Subcutaneous abdominal adipose tissue (tissue), 5 donors: ENCODE results near the gene CHIT1.

ENCODE experiments used
- H3K27ac ChIP-seq: one replicate; pipeline ENCODE4 v1.7.0; 2013; ENCODE audit warnings: low read depth, mild to moderate bottlenecking, inconsistent platforms, low read length, moderate library complexity
- H3K27me3 ChIP-seq, 5 donors: one replicate each; pipeline ENCODE4 v1.7.0; 2013; ENCODE audit warnings: low read length in 5 of 5, inconsistent platforms in 1 of 5; ENCODE audit not compliant: control insufficient read depth in 5 of 5, insufficient read depth in 4 of 5
- H3K36me3 ChIP-seq, 5 donors: one replicate each; pipeline ENCODE4 v1.7.0; 2013; ENCODE audit warnings: low read length in 5 of 5; ENCODE audit not compliant: control insufficient read depth in 5 of 5, insufficient read depth in 5 of 5
- H3K4me1 ChIP-seq, 5 donors: one replicate each; pipeline ENCODE4 v1.7.0; 2013; ENCODE audit warnings: low read length in 5 of 5, mild to moderate bottlenecking in 3 of 5, moderate library complexity in 1 of 5; ENCODE audit not compliant: control insufficient read depth in 5 of 5, insufficient read depth in 5 of 5
- H3K4me3 ChIP-seq, 5 donors: one replicate each; pipeline ENCODE4 v1.7.0; 2013; ENCODE audit warnings: low read length in 5 of 5, low read depth in 1 of 5
- H3K9ac ChIP-seq, 5 donors: one replicate each; pipeline ENCODE4 v1.7.0; 2013; ENCODE audit warnings: low read length in 5 of 5, mild to moderate bottlenecking in 4 of 5, moderate library complexity in 3 of 5
- H3K9me3 ChIP-seq, 5 donors: one replicate each; pipeline ENCODE4 v1.7.0; 2013; ENCODE audit warnings: low read length in 5 of 5; ENCODE audit not compliant: control insufficient read depth in 5 of 5
- donor health status: healthy.
- donor health status: healthy.
- donor health status: healthy.
- donor health status: healthy.
- donor health status: healthy.

The CHIT1 gene

DNA sequence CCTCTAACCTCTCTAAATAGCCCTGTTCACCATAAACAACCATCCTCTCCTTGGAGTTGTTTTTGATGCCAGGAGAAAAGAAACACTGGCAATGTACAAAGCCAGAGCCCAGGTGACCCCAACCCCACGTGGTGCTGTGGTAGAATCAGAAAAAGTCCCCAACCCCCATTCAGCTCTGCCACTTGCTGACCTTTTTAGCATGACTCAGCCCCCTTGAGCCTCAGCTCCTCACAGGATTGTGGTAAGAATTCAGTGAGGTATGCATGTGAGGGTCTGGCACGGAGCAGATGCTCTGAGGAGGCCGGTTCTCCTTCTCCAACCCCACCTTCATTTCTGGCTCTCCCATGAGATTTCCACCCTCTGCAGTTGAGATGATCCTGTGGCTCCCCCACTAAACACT, 31.8 kb downstream of the CHIT1 start:
- Histone ChIP-seq H3K27ac (no peak overlapping the region), H3K27me3 (no peaks in the 10 kb centered on the region)

DNA sequence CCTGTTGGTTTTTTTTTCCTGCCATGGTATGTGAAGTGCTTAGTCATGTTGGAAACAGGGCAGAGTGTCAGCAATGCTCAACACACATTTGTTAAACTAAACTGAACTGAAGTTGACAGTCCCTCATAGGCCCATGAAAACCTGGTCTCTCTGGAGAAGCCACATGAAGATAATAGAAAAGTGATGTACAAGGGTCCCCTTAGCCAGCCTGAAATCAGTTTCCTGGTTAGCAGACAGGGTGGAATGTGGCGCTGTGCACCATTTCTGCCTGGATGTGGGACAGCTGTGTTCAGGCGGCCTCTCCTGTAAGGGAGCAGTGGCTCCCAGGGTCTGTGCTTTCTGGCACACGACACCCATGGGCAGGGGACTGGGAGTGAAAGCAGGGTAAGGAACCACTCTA, 33.1 kb downstream of the CHIT1 start:
- H3K9ac ChIP-seq = no peak overlapping the region
- no peaks in the 10 kb centered on the region for H3K27me3 ChIP-seq
- no peak overlapping the region for H3K4me3 ChIP-seq
- no peaks in the 10 kb centered on the region for H3K36me3 ChIP-seq
- no peaks in the 10 kb centered on the region for H3K9me3 ChIP-seq
- no peak overlapping the region for H3K27ac ChIP-seq
- peaks cover 5 to 26% (median 22%) of the 10 kb centered on the region in 5 donors for H3K4me1 ChIP-seq

More for the DNA sequence above, 31.8 kb downstream of the CHIT1 start:
- no peaks in the 10 kb centered on the region for H3K9me3 ChIP-seq
- peaks cover 5 to 35% (median 27%) of the 10 kb centered on the region in 5 donors for H3K4me1 ChIP-seq
- no peak overlapping the region for H3K9ac ChIP-seq
- H3K4me3 ChIP-seq = no peak overlapping the region
- no peaks in the 10 kb centered on the region for H3K36me3 ChIP-seq

DNA sequence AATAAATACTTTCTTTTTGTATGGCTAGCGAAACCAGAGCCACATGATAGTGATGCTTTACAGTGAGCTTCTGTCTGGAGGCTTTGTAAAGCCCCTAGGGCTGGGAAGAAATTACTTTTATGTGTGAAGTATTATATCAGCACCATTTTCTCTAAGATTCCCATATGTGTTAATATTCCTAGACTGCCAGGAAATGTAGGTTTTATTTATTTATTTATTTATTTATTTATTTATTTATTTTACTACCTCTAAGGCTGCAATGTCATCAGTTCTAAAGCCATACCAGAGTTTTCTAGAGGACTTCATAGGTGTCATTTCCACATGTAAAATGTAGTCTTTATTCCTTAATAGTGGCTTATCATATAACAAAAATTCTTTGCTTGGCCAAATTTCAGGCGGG, 38.5 kb downstream of the CHIT1 start:
- no peak overlapping the region for H3K27ac ChIP-seq
- H3K27me3 ChIP-seq = no peaks in the 10 kb centered on the region
- peaks cover 0 to 13% (median 8%) of the 10 kb centered on the region in 5 donors for H3K4me1 ChIP-seq
- no peaks in the 10 kb centered on the region for H3K9me3 ChIP-seq
- H3K4me3 ChIP-seq = no peak overlapping the region
- no peak overlapping the region for H3K9ac ChIP-seq
- no peaks in the 10 kb centered on the region for H3K36me3 ChIP-seq

DNA sequence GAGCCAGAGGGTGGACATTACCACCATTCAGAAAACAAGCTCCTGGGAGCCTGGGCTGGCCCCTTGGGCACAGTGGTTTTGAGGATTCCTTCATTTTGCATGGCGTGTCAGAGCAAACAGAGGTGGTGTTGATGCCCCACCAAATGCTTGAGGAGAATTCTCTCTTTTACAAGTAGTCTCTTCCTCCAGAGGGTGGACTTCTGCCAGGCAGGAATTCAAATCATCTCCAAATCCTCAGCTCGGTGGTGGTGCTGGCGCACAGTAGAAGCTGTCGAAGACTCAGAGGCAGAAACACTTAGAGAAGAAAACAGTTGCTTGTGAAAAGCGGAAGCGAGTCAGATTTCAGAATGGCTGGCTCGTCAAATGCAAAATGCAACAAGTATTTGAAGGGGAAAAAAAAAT, 39.5 kb downstream of the CHIT1 start:
- Histone ChIP-seq H3K27me3 (no peaks in the 10 kb centered on the region), H3K9ac (no peak overlapping the region), H3K4me1 (peaks cover 0 to 13% (median 8%) of the 10 kb centered on the region in 5 donors), H3K4me3 (no peak overlapping the region), H3K27ac (no peak overlapping the region), H3K36me3 (no peaks in the 10 kb centered on the region), H3K9me3 (no peaks in the 10 kb centered on the region)

DNA sequence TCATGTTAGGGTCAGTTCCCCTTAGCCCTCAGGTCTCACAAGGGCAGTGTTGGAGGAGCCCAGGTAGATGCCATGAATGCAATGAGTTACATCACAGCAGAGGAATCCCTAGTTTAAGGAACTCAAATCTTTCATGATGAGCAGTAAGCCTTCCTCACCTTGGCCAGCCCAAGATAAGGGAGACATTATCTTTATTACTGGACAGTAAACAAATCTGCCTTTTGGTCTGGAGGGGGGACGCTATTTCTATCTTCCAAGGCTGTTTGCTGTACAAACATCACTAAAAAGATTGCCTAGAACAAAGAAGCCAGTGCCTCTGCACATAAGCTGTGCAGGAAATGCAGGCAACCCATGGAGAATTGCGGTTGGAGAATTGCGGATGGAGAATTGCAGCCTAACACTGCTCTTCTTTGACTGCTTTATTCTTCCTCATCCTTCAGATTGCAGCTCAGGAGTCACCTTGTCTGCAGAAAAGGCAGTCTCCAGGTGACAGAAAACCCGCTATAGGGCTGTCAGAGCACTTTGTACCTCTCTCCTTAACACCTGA, 40.7 kb downstream of the CHIT1 start:
- peaks cover 0 to 13% (median 8%) of the 10 kb centered on the region in 5 donors for H3K4me1 ChIP-seq
- H3K27me3 ChIP-seq = no peaks in the 10 kb centered on the region
- no peak overlapping the region for H3K27ac ChIP-seq
- no peaks in the 10 kb centered on the region for H3K36me3 ChIP-seq
- no peak overlapping the region for H3K9ac ChIP-seq
- no peak overlapping the region for H3K4me3 ChIP-seq
- H3K9me3 ChIP-seq = no peaks in the 10 kb centered on the region

DNA sequence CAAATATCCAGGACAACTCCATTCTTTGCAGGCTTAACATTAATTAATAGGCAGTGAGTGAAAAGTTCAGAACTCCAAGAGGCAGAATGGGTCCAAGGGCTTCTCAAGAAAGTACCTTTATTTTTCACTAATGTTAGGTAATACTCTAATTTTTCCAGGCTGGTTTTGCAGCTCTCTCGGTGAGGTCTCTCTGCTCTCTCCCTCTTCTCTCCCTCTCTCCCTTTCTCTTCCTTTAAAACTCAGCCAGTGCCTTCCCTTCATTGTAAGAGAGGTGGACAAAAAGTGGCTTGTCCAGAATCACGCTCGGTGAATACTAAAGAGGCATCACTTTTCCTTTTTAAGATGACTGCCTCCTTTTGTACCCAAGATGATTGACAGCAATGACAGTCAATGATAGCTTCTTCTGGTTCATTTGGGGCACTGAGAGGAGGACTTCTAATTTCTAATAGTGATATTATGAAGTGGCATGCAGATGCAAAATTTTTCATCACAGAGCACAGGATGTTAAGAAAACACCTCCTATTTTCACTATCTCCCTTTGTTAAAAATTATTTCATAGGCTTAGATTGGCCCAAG, 41.7 kb downstream of the CHIT1 start:
- peaks cover 0 to 13% (median 8%) of the 10 kb centered on the region in 5 donors for H3K4me1 ChIP-seq
- H3K27me3 ChIP-seq = no peaks in the 10 kb centered on the region
- no peak overlapping the region for H3K27ac ChIP-seq
- no peaks in the 10 kb centered on the region for H3K36me3 ChIP-seq
- H3K9me3 ChIP-seq = no peaks in the 10 kb centered on the region
- no peak overlapping the region for H3K4me3 ChIP-seq
- H3K9ac ChIP-seq = no peak overlapping the region

DNA sequence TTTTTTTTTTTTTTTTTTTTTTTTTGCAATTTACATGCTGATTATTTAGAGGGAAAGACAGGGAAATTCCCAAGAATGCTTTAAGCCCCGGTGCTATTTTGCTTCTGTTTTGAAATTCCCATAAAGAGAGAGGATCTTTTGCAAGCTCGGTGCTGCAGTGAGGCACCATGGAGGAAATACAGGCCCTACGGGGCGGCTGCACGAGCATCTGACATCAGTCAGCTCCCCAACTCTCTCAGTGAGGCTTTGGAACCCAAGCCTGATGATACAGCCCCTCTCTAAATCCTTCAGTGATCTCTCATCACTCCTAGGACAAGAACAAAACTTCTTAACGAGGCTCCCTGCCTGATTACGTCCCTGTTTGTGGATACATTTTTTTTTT, 42.2 kb downstream of the CHIT1 start:
- no peaks in the 10 kb centered on the region for H3K36me3 ChIP-seq
- no peaks in the 10 kb centered on the region for H3K27me3 ChIP-seq
- no peak overlapping the region for H3K9ac ChIP-seq
- no peak overlapping the region for H3K4me3 ChIP-seq
- peaks cover 0 to 13% (median 8%) of the 10 kb centered on the region in 5 donors for H3K4me1 ChIP-seq
- no peak overlapping the region for H3K27ac ChIP-seq
- H3K9me3 ChIP-seq = no peaks in the 10 kb centered on the region

DNA sequence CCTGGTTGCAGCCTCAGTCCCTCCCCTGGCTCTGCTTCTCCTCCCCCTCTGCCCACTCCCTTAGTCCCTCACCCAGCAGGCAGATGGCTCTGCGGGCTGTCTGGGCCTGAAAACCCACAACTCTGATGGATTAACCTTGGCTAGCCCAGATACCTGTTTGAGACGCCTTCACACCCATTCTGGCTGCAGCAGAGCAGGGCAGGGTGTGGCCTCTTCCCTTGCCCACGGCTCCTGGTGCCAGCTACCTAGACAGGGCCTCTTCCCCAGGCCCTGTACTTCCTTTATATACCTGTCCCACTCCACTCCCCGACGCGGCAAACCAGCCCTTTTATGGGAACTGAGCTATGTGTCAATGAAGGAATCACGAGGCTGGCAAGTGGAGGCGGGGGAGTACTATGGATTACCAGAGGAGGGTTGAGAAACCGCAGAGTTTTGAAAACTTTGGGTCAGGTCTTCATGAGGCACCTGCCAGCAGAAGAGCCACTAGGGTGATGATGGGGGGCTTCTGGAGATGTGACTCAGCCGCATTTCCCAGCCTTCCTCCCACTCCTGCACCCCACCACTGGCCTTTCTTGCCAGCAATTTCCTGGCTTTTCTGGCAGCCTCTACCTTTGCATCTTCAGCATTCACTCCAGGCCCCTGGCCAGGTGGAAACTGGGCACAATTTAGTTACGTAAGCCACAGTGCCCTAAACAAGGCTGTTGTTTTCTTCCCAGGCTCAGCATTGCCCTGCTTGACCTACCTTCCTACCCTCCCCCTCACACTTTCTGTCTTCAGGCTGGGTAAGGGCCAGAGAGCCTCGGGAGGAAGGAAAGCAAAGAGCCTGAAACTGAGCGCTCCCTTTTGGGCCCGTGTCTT, 42.8 kb downstream of the CHIT1 start, which contains the start of gene CHI3L1:
Gene CHI3L1 (minus strand): TSS at position 259 of the 858 bp plus-strand sequence. CDS start 81 bp downstream, at position 178.
- Histone ChIP-seq H3K9me3 (no peaks in the 10 kb centered on the region), H3K9ac (no peak within 1 kb of the TSS), H3K4me1 (peaks cover 0 to 13% (median 8%) of the 10 kb centered on the region in 5 donors), H3K27ac (no peak within 1 kb of the TSS), H3K27me3 (no peaks in the 10 kb centered on the region), H3K36me3 (no peaks in the 10 kb centered on the region), H3K4me3 (no peak within 1 kb of the TSS)

DNA sequence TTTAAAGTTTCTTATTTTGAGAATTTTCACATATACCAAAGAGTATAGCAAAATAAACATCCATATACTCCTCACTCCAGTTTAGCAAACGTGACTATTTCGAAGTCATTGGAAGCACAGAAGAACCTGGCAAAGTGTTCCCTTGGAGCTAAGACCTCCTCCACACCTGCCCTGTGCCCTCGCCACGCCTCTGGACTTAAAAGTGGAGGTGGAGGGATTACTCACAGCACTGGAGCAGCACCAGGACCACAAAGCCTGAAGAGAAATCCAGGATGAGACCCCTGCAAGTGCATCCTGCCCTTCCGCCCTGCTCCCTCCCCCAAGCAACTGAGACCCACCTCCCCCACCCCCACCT, 43.4 kb downstream of the CHIT1 start:
- Histone ChIP-seq H3K9me3 (no peaks in the 10 kb centered on the region), H3K36me3 (no peaks in the 10 kb centered on the region), H3K4me3 (no peak overlapping the region), H3K27me3 (no peaks in the 10 kb centered on the region), H3K4me1 (peaks cover 0 to 13% (median 8%) of the 10 kb centered on the region in 5 donors), H3K9ac (no peak overlapping the region), H3K27ac (no peak overlapping the region)

DNA sequence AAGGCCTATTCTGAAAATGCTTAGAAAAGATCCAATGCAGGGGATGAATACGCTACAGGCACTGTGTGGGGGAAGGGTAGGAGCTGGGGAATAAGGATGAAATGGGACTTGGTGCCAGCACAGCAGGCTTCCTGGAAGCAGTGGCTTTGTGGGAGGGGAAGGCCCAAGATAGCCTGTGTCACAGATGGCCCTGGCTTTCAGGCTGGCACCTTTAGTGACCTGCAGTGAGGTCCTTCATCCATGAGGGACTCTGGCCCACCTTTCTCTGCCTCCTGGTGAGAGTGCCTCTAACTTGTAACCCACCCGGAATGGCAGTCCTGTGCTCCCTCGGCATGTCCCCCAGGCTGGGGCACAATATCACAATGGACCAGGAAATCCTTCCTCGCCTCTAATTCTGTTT, 43.9 kb downstream of the CHIT1 start:
- no peak overlapping the region for H3K4me3 ChIP-seq
- peaks cover 0 to 13% (median 8%) of the 10 kb centered on the region in 5 donors for H3K4me1 ChIP-seq
- no peak overlapping the region for H3K27ac ChIP-seq
- H3K9me3 ChIP-seq = no peaks in the 10 kb centered on the region
- H3K36me3 ChIP-seq = no peaks in the 10 kb centered on the region
- no peak overlapping the region for H3K9ac ChIP-seq
- H3K27me3 ChIP-seq = no peaks in the 10 kb centered on the region
